ENCODE measurements around the gene TOMM20. TPM values are rescaled to one million over a fixed set of nuclear protein-coding genes. Genes with fewer than 3 reads are reported as not detected.
"Not testable (repeated sequence)": the region's sequence is repeated elsewhere in the genome, so short reads cannot be mapped to it uniquely, and the experiment has no call there.

Gene TOMM20
- total RNA-seq, 1 experiment from 2014 or later, result 108 TPM

DNA sequence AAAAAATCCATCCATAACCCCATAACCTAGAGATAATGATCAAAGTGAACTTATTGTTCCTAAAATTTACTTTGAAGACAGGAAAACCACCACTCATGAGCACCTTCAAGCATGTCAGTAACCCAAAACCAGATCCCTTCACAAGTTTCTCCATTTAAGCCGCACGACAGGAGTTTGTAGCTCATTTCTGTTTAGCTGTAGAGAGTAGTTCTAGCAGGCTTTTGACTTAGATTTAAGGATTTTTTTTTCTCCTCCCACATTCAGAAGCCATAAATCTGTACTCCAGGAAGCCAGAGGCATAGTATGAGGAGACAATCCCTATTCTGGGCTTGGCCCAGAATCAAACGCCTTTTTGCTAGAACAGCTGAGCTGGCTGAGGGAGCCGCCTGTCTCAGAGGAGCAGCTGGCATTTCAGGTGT, 25.6 kb downstream of the TOMM20 start:
- DNase-seq (ENCODE audit: low read depth), result no peak

DNA sequence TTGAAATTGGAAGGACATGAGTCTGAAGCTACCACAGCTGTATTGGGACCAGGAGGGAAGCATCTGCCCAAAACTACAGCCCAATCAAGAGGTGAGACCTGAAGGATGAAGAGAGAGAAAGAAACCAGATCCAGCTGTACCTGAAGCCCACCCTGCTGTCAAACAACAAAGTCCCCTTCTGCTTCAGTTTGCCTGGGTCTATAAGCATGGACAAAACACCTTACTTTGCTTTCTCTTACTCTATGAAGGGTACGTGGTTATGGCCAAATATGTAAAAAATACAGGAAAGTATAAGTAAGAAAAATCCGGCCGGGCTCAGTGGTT, 26.4 kb downstream of the TOMM20 start:
- no peak for DNase-seq (ENCODE audit: low read depth)

DNA sequence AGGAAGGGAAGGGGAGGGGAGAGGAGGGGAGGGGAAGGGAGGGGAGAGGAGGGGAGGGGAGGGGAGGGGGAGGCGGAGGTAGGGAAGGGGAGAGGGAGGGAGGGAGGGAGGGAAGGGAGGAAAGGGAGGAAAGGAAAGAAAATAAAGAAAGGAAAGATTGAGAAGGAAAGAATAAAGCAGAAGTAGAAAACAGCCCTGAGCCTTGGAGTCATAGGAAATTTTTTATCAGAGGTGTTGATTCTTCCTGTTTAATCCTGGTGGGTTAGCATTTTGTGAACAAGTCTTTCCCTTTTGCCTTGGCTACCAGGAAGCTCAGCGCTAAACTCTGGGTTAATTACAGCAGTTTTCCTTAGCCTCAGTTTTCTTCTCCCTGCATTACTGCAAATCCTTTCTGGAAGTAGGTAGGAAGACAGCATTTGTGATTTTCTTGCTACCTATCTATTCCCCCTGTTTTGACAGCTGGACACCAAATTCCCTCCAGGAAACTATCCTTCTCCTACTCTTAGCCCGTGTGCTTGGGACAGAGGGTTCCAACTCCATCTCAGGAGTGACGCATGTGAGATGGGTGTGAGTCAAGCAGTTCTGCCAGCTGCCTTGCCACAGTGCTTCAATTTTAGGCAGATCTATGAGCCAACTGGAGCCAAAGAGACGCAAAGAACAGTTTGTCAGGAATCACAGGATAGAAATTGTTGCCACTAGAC, 26.9 kb downstream of the TOMM20 start:
- no peak for DNase-seq (ENCODE audit: low read depth)

DNA sequence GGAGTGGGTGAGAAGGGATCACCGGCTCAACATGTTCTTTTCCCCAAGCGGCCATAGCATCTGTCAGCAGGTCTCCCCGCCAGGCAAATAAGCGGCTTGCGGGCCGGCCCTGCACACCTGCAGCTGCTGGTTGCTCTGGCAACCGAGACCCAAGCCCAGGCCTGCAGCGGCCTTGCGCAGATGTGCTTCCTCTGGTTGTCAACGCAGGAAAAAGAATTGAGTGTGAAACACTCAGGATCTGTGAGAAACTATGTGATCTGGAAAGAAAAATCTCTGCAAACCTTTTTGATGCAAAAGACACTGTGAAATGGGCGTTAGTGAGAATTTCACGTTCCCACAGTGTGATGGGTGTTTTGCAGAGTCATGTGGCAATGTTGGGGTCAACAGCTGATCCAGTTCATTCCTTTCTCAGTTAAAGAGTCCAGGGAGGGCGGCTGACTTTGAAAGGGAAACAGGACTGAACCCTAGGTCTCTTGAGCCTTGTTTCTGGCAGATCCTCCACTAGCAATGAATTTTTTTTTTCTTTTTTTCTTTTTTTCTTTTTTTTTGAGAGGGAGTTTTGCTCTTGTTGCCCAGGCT, 28.4 kb downstream of the TOMM20 start:
- DNase-seq (ENCODE audit: low read depth), result no peak

DNA sequence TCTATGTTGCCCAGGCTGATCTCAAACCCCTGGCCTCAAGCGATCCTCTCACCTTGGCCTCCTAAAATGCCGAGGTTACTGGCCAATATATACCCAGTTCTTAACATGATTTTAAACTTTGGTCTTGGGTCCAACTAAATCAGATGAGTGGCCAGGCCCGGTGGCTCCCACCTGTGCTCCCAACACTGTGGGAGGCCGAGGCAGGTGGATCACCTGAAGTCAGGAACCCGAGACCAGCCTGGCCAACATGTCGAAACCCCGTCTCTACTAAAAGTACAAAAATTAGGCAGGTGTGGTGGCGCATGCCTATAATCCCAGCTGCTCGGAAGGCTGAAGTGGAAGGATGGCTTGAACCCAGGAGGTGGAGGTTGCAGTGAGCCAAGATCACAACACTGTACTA, 29.6 kb downstream of the TOMM20 start:
- no peak for DNase-seq (ENCODE audit: low read depth)

DNA sequence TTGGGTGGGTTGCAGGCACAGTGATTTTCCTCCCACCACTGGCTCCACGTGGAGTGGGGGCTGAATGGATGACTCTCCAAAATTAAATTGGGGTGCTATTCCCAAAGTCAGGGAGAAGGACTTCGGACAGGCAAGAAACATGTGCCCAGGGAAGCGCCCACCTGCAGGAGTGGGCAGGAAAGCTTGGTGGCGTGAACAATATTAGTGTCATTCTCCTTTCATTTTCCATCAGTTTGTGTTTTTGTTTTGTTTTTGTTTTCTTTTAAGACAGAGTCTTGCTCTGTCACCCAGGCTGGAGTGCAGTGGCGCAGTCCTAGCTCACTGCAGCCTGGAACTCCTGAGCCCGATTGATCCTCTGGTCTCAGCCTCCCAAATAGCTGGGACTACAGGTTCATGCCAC, 30.1 kb downstream of the TOMM20 start:
- DNase-seq (ENCODE audit: low read depth), result no peak

DNA sequence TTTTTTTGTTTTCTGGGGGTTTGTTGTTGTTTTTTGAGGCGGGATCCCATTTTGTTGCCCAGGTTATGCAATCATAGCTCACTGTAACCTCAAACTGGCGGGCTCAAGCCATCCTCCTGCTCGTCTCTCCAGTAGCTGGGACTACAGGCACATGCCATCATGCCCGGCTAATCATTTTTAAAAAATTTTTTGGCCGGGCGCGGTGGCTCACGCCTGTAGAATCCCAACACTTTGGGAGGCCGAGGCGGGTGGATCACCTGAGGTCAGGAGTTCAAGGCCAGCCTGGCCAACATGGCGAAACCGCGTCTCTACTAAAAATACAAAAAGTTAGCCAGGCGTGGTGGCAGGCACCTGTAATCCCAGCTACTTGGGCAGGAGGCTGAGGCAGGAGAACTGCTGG, 31.1 kb downstream of the TOMM20 start:
- DNase-seq (ENCODE audit: low read depth), result not testable (repeated sequence)

DNA sequence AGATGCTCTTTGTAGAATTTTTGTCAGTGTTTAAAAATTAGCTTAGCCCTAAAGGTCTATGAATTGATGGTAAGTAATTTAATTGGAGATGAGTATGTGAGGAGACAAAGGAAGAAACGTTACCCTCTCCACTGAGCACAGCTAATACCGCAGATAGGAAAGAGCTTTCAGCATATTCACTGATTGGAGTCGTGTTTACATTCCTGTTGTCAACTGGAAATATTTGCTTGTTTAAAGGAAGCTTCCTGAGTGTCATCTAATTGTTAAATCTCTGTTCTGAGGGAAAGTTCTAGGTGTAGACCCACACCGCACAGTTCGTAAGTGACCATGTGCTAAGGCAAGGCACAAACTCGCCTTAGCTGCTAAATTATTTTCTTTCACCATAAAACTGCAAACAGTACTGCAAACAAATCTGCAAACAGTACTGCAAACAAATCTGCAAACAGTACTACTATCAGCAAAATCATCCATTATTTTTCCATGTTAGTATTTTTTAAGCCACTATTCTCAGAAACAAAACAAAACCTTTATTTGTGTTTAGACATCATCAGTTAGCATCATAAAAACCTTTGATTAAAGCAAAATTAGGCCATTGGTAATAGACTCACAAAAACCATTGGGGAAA, 32.6 kb downstream of the TOMM20 start:
- DNase-seq (ENCODE audit: low read depth), result no peak

DNA sequence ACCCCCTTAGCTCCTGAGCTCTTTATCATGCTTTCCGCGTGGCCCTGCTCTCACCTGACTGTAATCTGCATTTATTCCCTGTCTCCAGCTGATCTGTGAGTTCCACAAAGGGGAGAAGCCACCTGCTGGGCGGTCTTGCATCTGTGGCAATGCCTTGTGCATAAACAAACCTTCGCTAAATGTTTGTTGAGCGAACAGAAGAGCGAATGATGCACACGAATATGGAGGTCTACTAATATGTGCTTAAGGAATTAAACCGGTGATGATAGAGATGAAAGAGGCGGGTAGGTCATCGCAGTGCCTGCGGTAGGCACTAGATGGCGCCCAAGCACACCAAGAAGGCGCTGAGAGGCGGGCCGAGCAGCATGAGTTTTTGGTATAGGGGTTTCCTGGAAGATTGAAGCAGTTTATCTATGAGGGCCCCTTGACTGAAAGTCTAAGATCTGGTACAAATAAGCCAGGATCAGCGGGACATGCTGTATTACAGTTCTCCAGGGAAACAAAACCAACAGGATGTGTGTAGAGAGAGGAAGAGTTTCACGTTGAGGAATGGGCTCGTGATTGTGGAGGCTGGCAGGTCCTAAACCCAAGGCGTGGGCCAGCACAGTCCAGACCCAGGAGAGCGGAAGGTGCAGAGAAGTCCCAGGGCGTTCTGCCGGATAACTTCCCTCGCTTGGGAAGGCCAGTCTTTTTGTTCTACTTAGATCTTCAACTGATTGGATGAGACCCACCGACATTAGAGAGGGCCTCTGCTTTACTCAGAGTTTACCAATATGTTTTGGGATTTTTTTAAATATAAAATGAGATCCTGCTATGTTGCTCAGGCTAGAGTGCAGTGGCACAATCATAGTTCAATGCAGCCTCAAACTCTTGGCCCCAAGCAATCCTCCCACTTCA, 34.7 kb downstream of the TOMM20 start:
- DNase-seq (ENCODE audit: low read depth), result peak; percentile 69

DNA sequence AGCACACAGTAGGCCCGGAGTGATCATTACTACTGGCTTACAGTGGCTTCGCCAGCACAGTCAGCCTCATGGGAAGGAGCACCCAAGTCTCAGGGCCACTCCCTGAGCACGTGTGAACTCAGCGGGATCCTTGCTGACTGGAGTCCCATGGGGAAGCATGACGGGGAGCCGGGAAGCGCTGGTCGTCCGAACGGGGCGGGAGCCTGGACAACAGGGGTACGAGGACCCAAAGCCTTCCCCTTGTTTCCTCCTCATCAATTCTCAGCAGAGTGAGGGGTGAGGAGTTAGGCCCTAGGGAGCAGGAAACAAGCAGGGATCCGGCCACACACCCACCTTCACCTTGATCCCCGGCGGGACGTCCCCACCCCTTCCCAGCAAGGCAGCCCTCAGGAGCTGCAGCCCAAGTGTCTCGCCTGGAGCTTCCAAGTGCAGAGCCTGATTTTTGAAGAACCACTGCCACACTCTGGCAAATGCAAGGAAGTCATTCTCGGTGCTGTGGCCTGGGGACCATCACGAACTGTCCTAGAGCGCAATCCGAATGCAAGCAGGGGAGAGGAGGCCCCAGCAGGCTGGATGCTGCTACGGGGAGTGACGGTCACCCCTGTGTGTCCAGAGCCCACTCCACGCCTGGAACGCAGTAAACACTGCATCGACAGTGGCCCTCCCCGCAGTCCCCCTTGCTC, 35.5 kb downstream of the TOMM20 start:
- DNase-seq (ENCODE audit: low read depth), result peak; percentile 36

DNA sequence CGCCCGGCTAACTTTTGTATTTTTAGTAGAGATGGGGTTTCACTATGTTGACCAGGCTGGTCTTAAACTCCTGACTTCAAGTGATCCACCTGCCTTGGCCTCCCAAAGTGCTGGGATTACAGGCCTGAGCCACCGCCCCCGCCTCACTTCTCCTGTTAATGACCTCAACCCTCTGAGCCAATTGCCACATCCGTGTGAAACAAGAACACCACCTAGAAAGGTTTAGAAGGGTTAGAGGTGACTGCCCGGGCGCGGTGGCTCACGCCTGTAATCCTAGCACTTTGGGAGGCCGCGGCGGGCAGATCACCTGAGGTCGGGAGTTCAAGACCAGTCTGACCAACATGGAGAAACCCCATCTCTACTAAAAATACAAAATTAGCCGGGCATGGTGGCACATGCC, 36.2 kb downstream of the TOMM20 start:
- not testable (repeated sequence) for DNase-seq (ENCODE audit: low read depth)

DNA sequence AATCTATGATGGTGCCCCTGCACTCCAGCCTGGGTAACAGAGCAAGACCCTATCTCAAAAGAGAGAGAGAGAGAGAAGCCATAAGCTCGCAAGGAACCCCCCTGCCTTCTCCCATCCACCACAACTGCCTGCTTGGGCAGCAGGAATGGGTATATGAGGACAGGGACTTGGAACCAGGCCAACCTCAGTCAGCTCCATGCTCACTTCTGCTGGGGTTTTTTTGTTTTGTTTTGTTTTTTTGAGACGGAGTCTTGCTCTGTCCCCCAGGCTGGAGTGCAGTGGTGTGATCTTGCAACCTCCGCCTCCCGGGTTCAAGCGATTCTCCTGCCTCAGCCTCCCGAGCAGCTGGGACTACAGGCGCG, 36.6 kb downstream of the TOMM20 start:
- DNase-seq (ENCODE audit: low read depth), result not testable (repeated sequence)

DNA sequence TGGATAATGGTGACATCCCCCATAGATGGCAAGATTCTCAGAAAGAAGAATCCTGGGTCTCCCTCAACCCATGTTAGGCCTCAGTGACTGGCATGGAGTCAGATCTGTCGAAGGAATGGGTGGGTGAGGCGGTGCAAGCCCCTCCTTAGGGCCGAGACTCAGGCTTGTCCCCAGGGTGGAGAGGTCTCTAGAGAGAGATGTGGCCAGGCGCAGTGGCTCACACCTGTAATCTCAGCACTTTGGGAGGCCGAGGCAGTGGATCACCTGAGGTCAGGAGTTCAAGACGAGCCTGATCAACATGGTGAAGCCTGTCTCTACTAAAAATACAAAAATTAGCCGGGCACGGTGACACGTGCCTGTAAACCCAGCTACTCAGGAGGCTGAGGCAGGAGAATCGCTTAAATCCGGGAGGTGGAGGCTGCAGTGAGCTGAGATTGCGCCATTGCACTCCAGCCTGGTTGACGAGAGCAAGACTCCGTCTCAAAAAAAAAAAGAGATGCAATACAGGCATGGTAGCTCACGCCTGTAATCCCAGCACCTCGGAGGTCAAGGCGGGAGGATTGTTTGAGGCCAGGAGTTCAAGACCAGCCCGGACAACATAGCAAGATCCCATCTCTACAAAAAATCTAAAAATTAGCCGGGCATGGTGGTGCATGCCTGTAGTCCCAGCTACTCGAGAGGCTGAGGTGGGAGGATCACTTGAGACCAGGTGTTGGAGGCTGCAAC, 37.2 kb downstream of the TOMM20 start:
- DNase-seq (ENCODE audit: low read depth), result not testable (repeated sequence)

DNA sequence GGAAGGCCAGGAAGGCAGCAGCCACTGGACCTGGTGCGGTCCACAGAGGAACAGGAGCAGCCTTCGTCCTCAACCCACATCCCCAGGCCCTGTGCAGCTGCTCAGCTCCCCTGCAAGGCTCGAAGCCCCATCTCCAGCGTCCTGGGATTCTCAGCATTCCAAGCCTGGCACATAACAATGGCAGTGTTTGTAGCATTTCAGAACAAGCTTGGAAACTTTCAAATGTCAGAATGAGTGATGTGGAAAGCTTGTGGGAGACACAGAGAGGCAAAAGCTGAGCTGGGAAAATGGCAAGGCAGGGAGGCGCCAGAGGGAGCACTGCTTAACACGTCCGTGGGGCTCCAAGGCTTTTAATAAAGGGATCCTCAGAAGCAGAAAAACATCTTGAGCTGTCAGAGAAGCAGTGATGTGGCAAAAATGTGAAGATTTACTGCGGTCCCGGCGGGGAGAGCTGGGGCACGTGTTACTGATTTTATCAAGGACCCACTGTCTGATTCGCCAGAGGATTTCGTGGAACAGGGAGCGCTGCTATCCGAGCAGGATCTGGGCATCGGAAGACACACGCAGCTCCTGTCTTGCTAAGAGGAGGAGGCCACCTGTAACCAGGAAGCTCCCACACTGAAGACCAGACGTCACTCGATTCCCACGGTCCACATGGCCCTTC, 38.1 kb downstream of the TOMM20 start:
- no peak for DNase-seq (ENCODE audit: low read depth)

DNA sequence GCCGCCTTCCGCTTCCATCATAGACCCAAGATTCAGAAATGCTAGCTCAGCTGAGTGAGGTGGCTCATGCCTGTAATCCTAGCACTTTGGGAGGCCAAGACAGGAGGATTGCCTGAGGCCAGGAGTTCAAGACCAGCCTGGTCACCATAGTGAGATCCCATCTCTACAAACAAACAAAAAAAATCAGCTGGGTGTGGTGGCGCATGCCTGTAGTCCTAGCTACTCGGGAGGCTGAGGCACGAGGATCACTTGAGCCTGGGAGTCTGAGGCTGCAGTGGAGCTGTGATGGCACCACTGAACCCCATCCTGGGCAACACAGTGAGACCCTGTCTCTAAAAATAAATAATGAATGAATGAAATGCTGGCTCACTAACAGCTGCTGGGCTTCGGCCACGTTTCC, 39.7 kb downstream of the TOMM20 start:
- DNase-seq (ENCODE audit: low read depth), result no peak

DNA sequence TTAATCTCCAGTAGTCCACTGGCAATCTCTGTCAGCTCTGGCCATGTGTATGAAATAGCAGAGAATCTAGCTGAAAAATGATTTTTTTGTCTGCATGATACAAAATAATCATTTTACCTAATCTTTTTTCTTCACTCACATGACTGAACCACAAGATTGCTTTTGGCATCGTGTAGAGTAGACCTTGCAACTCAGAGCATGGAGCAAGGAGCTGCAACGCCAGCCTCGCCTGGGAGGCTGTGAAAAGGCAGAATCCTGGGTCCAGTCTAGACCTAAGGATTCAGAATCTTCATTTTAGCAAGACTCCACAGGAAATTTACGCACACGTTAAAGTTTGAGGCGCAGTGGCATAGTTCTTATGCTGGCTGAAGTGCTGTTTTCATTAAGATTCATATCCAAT, 40.2 kb downstream of the TOMM20 start:
- no peak for DNase-seq (ENCODE audit: low read depth)

DNA sequence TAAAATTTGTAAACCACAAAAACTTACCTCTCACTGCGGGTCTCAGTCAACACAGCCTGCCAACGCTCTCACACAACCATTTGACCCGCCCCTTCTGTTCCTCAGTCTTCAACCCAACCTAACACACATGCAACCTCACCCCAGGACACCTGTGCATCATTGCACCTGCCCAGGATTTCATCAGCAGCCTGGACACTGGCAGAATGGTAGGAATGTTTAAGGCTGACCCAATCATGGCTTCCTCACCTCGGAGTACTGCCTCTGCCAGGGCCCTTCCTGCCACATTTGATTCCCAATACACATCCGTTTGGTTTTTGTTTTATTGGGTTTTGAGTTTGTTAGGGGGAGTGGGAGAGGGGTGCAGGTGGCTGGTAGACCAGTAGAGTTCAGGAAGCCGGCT, 40.7 kb downstream of the TOMM20 start:
- DNase-seq (ENCODE audit: low read depth), result no peak

DNA sequence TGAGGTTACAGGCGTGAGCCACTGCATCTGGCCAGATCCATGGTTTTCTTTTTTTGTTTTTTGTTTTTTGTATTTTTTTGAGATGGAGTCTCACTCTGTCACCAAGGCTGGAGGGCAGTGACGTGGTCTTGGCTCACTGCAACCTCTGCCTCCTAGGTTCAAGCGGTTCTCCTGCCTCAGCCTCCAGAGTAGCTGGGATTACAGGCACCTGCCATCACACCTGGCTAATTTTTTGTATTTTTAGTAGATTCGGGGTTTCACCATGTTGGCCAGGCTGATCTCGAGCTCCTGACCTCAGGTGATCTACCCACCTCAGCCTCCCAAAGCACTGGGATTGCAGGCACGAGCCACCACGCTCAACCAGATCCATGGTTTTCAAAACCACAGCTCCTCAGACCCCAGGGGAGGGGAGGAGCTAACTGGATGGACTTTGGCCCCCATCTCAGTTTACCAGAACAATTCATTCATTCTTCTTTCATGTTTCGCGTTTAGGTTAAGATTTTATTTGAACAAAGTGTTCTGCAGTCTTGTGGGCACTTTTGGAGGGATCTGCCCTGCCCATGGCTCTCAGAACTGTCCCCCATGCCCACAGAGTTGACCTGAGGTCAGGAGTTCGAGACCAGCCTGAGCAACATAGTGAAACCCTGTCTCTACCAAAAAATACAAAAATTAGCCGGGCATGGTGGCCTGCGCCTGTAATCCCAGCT, 43.1 kb downstream of the TOMM20 start:
- not testable (repeated sequence) for DNase-seq (ENCODE audit: low read depth)

DNA sequence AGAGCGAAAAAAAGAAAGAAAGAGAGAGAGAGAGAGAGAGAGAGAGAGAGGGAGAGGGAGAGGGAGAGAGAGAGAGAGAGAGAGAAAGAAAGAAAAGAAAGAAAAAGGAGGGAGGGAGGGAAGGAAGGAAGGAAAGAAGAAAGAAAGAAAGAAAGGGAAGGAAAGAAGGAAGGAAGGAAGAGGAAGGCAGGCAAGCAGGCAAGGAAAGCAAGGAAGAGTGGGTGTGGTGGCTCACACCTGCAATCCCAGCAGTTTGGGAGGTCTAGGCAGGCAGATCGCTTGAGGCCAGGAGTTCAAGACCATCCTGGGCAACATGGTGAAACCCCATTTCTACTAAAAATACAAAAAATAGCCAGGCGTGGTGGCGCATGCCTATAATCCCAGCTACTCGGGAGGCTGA, 47.8 kb downstream of the TOMM20 start:
- not testable (repeated sequence) for DNase-seq (ENCODE audit: low read depth)

DNA sequence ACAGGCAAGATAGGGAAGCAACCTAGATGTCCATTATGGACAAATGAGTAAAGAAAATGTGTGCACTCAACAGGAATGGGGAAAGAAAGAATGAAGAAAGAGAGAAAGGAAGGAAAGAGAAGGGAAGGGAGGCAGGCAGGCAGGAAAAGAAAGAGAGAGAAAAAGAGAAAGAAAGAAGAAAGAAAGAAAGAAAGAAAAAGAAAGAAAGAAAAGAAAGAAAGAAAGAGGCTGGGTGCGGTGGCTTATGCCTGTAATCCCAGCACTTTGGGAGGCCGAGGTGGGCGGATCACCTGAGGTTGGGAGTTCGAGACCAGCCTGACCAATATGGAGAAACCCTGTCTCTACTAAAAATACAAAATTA, 48.4 kb downstream of the TOMM20 start:
- not testable (repeated sequence) for DNase-seq (ENCODE audit: low read depth)
